DOHH2 (cell line): ENCODE results near the gene TRIOBP.
A peak's percentile ranks its signal among the peaks of the same experiment; 100 is the strongest.

Experiments
- H3F3A ChIP-seq: fragments of 200-600 bp; sonication (generic), shearing (Covaris generic); 2 replicates; pipeline ENCODE4 v1.6.0; 2016; ENCODE audit warnings: antibody characterized with exemption, mild to moderate bottlenecking; ENCODE audit not compliant: control insufficient read depth, insufficient read depth
- H3K27ac ChIP-seq: fragments of 200-600 bp; sonication (generic); 2 replicates; pipeline ENCODE4 v1.5.1; 2014; ENCODE audit warnings: low read depth, mild to moderate bottlenecking, low read length, moderate library complexity
- H3K27me3 ChIP-seq: fragments of 200-600 bp; sonication (generic); 2 replicates; pipeline ENCODE4 v1.6.1; 2014; ENCODE audit warnings: mild to moderate bottlenecking, low read length, mixed read lengths; ENCODE audit not compliant: control insufficient read depth
- H3K36me3 ChIP-seq: fragments of 200-600 bp; sonication (generic); 2 replicates; pipeline ENCODE4 v1.6.1; 2014; ENCODE audit warnings: mild to moderate bottlenecking, low read length, moderate library complexity, mixed read lengths; ENCODE audit not compliant: control insufficient read depth
- H3K4me1 ChIP-seq: fragments of 200-600 bp; sonication (generic); 2 replicates; pipeline ENCODE4 v1.6.1; 2014; ENCODE audit warnings: mild to moderate bottlenecking, low read length, mixed read lengths; ENCODE audit not compliant: control insufficient read depth
- H3K4me2 ChIP-seq: fragments of 200-600 bp; sonication (generic); 2 replicates; pipeline ENCODE4 v1.6.0; 2014; ENCODE audit warnings: mild to moderate bottlenecking, low read length, moderate library complexity
- H3K4me3 ChIP-seq: fragments of 200-600 bp; sonication (generic); 2 replicates; pipeline ENCODE4 v1.5.1; 2014; ENCODE audit warnings: mild to moderate bottlenecking, low read length, mixed read lengths
- H3K79me2 ChIP-seq: fragments of 200-600 bp; sonication (generic); 2 replicates; pipeline ENCODE4 v1.6.1; 2014; ENCODE audit warnings: mild to moderate bottlenecking, low read length, mixed read lengths; ENCODE audit not compliant: control insufficient read depth
- H3K9me2 ChIP-seq: fragments of 200-600 bp; sonication (generic); replicated peaks from 2 replicates; pipeline ENCODE4 v1.6.1; 2014; ENCODE audit warnings: mild to moderate bottlenecking, low read length, mixed read lengths; ENCODE audit not compliant: control insufficient read depth
- H3K9me3 ChIP-seq: fragments of 200-600 bp; sonication (generic); 2 replicates; pipeline ENCODE4 v1.6.1; 2014; ENCODE audit warnings: antibody characterized with exemption, low read length, mixed read lengths; ENCODE audit not compliant: control insufficient read depth, insufficient read depth
- H4K20me1 ChIP-seq: fragments of 200-600 bp; sonication (generic); 2 replicates; pipeline ENCODE4 v1.6.0; 2014; ENCODE audit warnings: low read depth, mild to moderate bottlenecking, antibody characterized with exemption, low read length, moderate library complexity; ENCODE audit not compliant: control insufficient read depth, insufficient read depth
- EZH2phosphoT487 ChIP-seq: fragments of 200-600 bp; sonication (generic); IDR thresholded peaks from 2 replicates; pipeline ENCODE4 v1.6.1; 2017; ENCODE audit warnings: borderline replicate concordance, mild to moderate bottlenecking, antibody characterized with exemption, low read length, moderate library complexity, mixed read lengths
- TF ChIP-seq, protein P1 (sequence below): fragments of 200-600 bp; sonication (generic); IDR thresholded peaks from one replicate; pipeline ENCODE4 v1.5.1; 2014; ENCODE audit warnings: antibody characterized with exemption, mild to moderate bottlenecking, low read depth, low read length; ENCODE audit not compliant: poor library complexity, severe bottlenecking

The TRIOBP gene

GRCh38 chr22:37807410-37808293 is 110.8 kb downstream of the TRIOBP start, which contains the start of gene GCAT:
Gene GCAT (plus strand): TSS chr22:37807934. CDS start chr22:37807968, 34 bp downstream.
- Histone ChIP-seq H3K9me2 (no peaks in the 10 kb centered on the region), H3K27me3 (peaks cover 49% of the 10 kb centered on the region), H3K4me1 (peaks cover 25% of the 10 kb centered on the region), H3K4me3 (peak within 1 kb of the TSS; percentile 84), H3K27ac (no peak within 1 kb of the TSS), H3K4me2 (peak within 1 kb of the TSS; percentile 83), H3K9me3 (no peaks in the 10 kb centered on the region), H4K20me1 (no peaks in the 10 kb centered on the region), H3F3A (peaks cover 2% of the 10 kb centered on the region; the same call in 1 of the 2 replicates), H3K36me3 (no peaks in the 10 kb centered on the region), H3K79me2 (no peaks in the 10 kb centered on the region)
- TF ChIP-seq, protein P1, sequence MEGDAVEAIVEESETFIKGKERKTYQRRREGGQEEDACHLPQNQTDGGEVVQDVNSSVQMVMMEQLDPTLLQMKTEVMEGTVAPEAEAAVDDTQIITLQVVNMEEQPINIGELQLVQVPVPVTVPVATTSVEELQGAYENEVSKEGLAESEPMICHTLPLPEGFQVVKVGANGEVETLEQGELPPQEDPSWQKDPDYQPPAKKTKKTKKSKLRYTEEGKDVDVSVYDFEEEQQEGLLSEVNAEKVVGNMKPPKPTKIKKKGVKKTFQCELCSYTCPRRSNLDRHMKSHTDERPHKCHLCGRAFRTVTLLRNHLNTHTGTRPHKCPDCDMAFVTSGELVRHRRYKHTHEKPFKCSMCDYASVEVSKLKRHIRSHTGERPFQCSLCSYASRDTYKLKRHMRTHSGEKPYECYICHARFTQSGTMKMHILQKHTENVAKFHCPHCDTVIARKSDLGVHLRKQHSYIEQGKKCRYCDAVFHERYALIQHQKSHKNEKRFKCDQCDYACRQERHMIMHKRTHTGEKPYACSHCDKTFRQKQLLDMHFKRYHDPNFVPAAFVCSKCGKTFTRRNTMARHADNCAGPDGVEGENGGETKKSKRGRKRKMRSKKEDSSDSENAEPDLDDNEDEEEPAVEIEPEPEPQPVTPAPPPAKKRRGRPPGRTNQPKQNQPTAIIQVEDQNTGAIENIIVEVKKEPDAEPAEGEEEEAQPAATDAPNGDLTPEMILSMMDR, result no peak
- TF ChIP-seq EZH2phosphoT487, result no peak

DNA sequence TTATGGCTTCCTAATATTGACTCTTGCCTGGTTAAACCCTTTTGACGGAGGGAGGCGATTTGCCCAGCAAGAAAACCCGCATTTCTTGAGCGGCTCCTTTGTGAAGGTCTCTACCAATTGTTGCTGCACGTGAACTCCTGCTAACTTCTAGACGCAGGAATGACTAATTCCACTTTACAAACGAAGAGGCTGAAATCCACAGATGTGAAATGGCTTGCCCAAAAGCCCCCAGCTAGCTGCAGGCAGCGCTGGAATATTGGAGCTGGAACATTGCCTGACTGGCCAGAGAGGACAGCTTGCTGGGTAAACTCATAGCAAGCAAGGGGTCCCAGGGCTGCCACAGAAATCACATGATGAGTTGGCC is 111.4 kb downstream of the TRIOBP start:
- Histone ChIP-seq H3K79me2 (no peaks in the 10 kb centered on the region), H3K4me3 (peak overlapping the region; percentile 84), H4K20me1 (no peaks in the 10 kb centered on the region), H3K36me3 (no peaks in the 10 kb centered on the region), H3K4me1 (peaks cover 25% of the 10 kb centered on the region), H3K9me3 (no peaks in the 10 kb centered on the region), H3F3A (peaks cover 2% of the 10 kb centered on the region; the same call in 1 of the 2 replicates), H3K27ac (no peak overlapping the region), H3K9me2 (no peaks in the 10 kb centered on the region), H3K27me3 (peaks cover 42% of the 10 kb centered on the region), H3K4me2 (peak overlapping the region; percentile 83)
- TF ChIP-seq, protein P1, result no peak
- no peak for TF ChIP-seq EZH2phosphoT487

- Histone ChIP-seq H3K9me3 (no peaks in the 10 kb centered on the region), H3K27ac (no peak overlapping the region), H4K20me1 (no peaks in the 10 kb centered on the region), H3F3A (peaks cover 2% of the 10 kb centered on the region; the same call in 1 of the 2 replicates), H3K36me3 (no peaks in the 10 kb centered on the region), H3K79me2 (no peaks in the 10 kb centered on the region), H3K27me3 (peaks cover 28% of the 10 kb centered on the region), H3K4me2 (no peak overlapping the region), H3K4me3 (no peak overlapping the region), H3K4me1 (peaks cover 25% of the 10 kb centered on the region), H3K9me2 (no peaks in the 10 kb centered on the region)
- no peak for TF ChIP-seq EZH2phosphoT487
- TF ChIP-seq, protein P1, result no peak
Observed at GRCh38 chr22:37809672-37810333, 113.0 kb downstream of the TRIOBP start.
